BE2C (cell line): ENCODE data around the gene HMG20A.

Experiments used
- DNase-seq: peaks from one replicate; pipeline ENCODE4 v3.0.0-alpha.2; 2020
- H3K27me3 ChIP-seq: fragments of 250-450 bp; sonication (Bioruptor Pico); 2 replicates; pipeline ENCODE4 v1.5.1; 2020; ENCODE audit warnings: mild to moderate bottlenecking
- H3K36me3 ChIP-seq: fragments of 250-450 bp; sonication (Bioruptor Pico); 2 replicates; pipeline ENCODE4 v1.5.1; 2020; ENCODE audit warnings: mild to moderate bottlenecking
- H3K4me1 ChIP-seq: fragments of 250-450 bp; sonication (Bioruptor Pico); 2 replicates; pipeline ENCODE4 v1.5.1; 2020
- H3K4me3 ChIP-seq: 2 replicates; pipeline ENCODE4 v1.5.1; 2011; ENCODE audit warnings: low read depth, low read length
- H3K9me3 ChIP-seq: fragments of 250-450 bp; sonication (Bioruptor Pico); 2 replicates; pipeline ENCODE4 v1.5.1; 2020
- CTCF ChIP-seq: IDR thresholded peaks from 2 replicates; pipeline ENCODE4 v1.5.1; 2012; ENCODE audit warnings: mild to moderate bottlenecking, low read depth, low read length

Gene HMG20A

GRCh38 chr15:77515613-77516012 lies 94.9 kb downstream of the HMG20A start:
- TF ChIP-seq CTCF: no peak
- H3K4me3 ChIP-seq: no peak overlapping the region
- no peaks in the 10 kb centered on the region for H3K36me3 ChIP-seq
- H3K4me1 ChIP-seq: no peaks in the 10 kb centered on the region
- H3K9me3 ChIP-seq: no peaks in the 10 kb centered on the region; the same call in 1 of the 2 replicates
- no peaks in the 10 kb centered on the region for H3K27me3 ChIP-seq
- DNase-seq: no peak

- no peaks in the 10 kb centered on the region for H3K36me3 ChIP-seq
- no peak for DNase-seq
- no peak for TF ChIP-seq CTCF
- H3K4me1 ChIP-seq: no peaks in the 10 kb centered on the region
- H3K4me3 ChIP-seq: no peak overlapping the region
- no peaks in the 10 kb centered on the region for H3K27me3 ChIP-seq
- no peaks in the 10 kb centered on the region; the same call in 1 of the 2 replicates for H3K9me3 ChIP-seq
Observed at GRCh38 chr15:77516076-77516475, 95.4 kb downstream of the HMG20A start.

GRCh38 chr15:77516786-77517185 lies 96.1 kb downstream of the HMG20A start:
- no peak for DNase-seq
- Histone ChIP-seq H3K9me3 (no peaks in the 10 kb centered on the region; the same call in 1 of the 2 replicates), H3K27me3 (no peaks in the 10 kb centered on the region), H3K4me1 (no peaks in the 10 kb centered on the region), H3K4me3 (no peak overlapping the region), H3K36me3 (no peaks in the 10 kb centered on the region)
- no peak for TF ChIP-seq CTCF

GRCh38 chr15:77517579-77517978 lies 96.9 kb downstream of the HMG20A start:
- DNase-seq: no peak
- no peaks in the 10 kb centered on the region for H3K27me3 ChIP-seq
- no peaks in the 10 kb centered on the region; the same call in 1 of the 2 replicates for H3K9me3 ChIP-seq
- H3K36me3 ChIP-seq: no peaks in the 10 kb centered on the region
- no peaks in the 10 kb centered on the region for H3K4me1 ChIP-seq
- TF ChIP-seq CTCF: no peak
- H3K4me3 ChIP-seq: no peak overlapping the region

GRCh38 chr15:77518458-77518857 lies 97.8 kb downstream of the HMG20A start:
- no peaks in the 10 kb centered on the region for H3K4me1 ChIP-seq
- TF ChIP-seq CTCF: no peak
- no peaks in the 10 kb centered on the region for H3K9me3 ChIP-seq
- no peak overlapping the region for H3K4me3 ChIP-seq
- no peaks in the 10 kb centered on the region for H3K27me3 ChIP-seq
- DNase-seq: no peak
- H3K36me3 ChIP-seq: no peaks in the 10 kb centered on the region

GRCh38 chr15:77519540-77519939 lies 98.9 kb downstream of the HMG20A start:
- Histone ChIP-seq H3K4me1 (no peaks in the 10 kb centered on the region), H3K36me3 (no peaks in the 10 kb centered on the region), H3K27me3 (no peaks in the 10 kb centered on the region), H3K4me3 (no peak overlapping the region), H3K9me3 (no peaks in the 10 kb centered on the region)
- DNase-seq: no peak
- TF ChIP-seq CTCF: no peak
